Right ventricle myocardium superior (tissue), 1 donor: ENCODE results near the gene CCN6. TPM values are rescaled to one million over a fixed set of nuclear protein-coding genes. Genes with fewer than 3 reads are reported as not detected.
"Not testable (repeated sequence)": the region's sequence is repeated elsewhere in the genome, so short reads cannot be mapped to it uniquely, and the experiment has no call there.

Experiments used
- ATAC-seq: fragments of 200-7000 bp; cut with Tn5 transposase; one replicate; pipeline ENCODE4 v1.9.1; 2020; ENCODE audit warnings: mild to moderate bottlenecking; ENCODE audit not compliant: poor library complexity
- DNase-seq: peaks from one replicate; pipeline ENCODE4 v3.0.0-alpha.2; 2020
- intact Hi-C: fragments of 100-400 bp; cut with DNase I; formaldehyde crosslinking; loops from one replicate; pipeline ENCODE4 v1.11.2; 2022
- total RNA-seq: library from RNA; stranded (reverse); fragmentation: NEBNext Ultra II Directional; extraction: Animal tissue kit (Norgen Biotek cat#: 25700); gene quantifications from one replicate; pipeline ENCODE4 v1.2.1, GENCODE V29; 2021
- donor health status: DM: no; HTN: yes; CAD: no; lungs with severe emphysema.

Gene CCN6
- total RNA-seq, 1 donor from 2014 or later = not detected

DNA sequence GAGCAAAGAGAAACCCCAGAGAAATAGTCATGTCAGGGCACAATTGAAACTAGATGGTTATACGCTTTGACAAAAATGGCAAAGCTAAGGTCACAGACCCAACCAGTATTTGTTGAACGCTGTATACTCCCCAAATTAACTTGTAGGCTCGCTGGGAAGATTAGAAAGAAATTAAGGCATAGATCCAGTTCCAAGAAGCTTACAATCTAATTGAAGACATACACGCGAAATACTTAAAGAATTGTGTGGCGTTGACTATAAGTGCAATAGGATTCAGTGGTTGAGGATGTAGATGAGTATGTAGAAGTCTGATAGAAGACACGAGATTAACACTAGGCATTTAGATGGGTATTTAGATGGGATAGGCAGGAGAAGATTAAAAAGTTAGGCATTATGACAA is 34.0 kb downstream of the CCN6 start:
- ATAC-seq = no peak
- DNase-seq = no peak
- intact Hi-C loops = no loop called here

DNA sequence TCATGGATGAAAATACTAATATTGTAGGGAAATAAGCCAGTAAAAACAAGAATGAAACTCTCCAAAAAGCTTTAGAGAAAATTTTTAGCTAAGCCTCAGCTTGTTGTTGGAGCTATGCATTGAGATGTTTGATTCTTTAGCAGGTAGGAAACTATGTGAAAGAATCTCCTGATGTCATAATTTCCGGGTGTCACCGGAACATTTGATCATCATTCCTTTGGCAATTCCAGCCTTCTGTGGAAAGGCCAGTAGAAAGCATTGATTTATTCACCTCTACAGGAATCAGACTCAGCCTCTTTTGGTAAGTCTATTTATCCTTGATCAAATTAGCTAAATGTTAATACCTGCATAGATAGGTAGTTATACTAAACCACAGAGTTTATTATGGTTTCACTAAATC is 43.0 kb downstream of the CCN6 start:
- no peak for DNase-seq
- intact Hi-C loops = no loop called here
- ATAC-seq = no peak

DNA sequence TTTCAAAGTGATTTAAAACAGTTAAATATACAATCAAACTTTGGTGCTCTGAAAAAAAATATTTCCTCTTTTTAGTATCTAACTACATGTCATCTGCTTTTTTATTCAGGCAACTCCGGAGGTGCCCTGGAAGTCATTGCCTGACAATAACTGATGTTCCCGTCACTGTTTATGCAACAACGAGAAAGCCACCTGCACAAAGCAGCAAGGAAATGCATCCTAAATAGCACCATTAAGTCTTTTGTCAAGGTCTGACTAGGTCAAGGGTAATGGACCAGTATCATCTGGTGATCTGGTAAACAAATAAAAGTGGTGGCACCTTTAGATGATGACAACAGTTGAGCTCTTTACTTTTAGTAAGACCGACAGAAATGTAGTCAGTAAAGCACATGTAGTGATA is 46.7 kb downstream of the CCN6 start:
- intact Hi-C loops = no loop called here
- DNase-seq (no peak), ATAC-seq (no peak)

DNA sequence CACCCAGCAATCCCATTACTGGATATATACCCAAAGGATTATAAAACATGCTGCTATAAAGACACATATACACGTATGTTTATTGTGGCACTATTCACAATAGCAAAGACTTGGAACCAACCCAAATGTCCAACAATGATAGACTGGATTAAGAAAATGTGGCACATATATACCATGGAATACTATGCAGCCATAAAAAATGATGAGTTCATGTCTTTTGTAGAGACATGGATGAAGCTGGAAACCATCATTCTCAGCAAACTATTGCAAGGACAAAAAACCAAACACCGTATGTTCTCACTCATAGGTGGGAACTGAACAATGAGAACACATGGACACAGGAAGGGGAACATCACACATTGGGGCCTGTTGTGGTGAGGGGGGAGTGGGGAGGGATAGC is 52.1 kb downstream of the CCN6 start:
- DNase-seq, ATAC-seq, intact Hi-C loops: not testable (repeated sequence)

DNA sequence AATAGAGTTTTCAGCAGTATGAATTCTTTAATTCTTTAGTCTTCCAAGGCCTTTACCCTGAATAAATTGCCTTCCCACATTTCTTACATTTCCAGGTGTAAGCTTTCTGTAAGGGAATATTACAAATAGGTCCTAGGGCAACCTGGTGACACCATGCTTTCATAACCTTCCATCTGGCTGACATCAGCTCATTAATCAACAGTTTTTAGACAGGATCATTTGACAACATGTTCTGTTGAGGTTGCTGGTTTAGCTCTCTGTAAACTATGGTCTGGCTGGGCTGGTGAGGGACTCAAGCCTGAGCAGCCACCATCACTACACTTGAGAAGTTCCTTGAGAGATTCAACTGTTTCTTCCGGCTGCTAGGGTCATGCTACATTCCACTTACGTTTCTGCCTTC is 52.7 kb downstream of the CCN6 start:
- ATAC-seq = no peak

DNA sequence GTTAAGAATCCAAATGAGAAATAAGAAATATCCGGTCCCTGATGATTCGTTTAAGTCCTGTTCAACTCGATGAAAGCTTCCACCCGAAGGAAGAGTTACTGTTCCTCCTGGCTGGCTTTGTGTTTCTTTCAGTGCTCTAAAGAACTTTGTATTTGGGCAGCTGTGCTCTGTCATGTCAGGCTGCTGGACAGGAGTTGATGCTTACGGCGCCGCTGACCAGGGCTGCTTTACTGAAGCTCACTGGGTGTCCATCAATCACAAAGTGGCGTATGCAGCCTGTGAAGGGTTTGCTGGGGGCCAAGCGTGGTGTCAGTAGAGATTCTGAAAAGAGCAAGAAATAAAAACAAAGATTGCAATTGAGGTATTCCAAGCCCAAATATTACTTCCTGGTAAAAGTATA is 55.4 kb downstream of the CCN6 start:
- intact Hi-C loops = no loop called here
- DNase-seq (no peak), ATAC-seq (no peak)

More for the DNA sequence above, 52.7 kb downstream of the CCN6 start:
- DNase-seq = no peak
- intact Hi-C loops = no loop called here

DNA sequence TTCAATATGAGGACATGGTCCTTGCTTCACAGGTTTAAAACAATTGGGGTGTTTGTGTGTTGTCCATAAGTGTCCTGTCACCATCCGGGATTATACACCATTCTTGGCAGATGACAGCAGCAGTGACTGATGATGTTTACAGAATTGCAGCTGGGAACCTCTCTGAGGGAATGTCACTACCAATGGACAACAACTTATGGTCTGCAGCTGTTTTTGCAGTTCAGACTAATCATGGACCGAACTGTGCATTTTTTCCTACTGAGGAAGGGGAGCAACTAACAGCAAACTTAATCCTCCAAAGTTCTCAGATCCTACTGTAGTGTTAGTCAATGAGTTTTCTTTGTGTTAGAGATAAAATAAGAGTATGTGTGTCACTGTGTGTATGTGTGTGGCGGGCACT is 59.5 kb downstream of the CCN6 start:
- DNase-seq = no peak
- ATAC-seq = peak; percentile 55
- intact Hi-C loops = no loop called here

DNA sequence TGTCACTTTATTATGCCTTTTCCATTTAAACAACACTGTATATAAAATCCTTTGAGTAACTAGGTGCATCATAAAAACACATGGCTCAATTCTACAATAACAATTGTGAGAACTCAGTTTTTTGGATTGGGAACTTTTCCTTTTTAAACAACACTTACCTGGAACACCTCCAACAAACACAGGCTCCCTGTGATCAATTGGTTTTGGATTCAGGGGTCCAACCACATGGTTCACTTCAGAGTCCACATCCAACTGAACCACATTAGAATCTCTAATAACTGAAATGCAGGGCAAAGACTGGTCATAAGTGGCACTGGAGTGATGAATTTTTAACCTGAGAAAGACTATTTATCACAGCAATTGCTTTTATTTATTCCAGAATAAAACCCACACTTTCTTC is 60.0 kb downstream of the CCN6 start:
- intact Hi-C loops = no loop called here
- no peak for DNase-seq
- ATAC-seq = no peak

DNA sequence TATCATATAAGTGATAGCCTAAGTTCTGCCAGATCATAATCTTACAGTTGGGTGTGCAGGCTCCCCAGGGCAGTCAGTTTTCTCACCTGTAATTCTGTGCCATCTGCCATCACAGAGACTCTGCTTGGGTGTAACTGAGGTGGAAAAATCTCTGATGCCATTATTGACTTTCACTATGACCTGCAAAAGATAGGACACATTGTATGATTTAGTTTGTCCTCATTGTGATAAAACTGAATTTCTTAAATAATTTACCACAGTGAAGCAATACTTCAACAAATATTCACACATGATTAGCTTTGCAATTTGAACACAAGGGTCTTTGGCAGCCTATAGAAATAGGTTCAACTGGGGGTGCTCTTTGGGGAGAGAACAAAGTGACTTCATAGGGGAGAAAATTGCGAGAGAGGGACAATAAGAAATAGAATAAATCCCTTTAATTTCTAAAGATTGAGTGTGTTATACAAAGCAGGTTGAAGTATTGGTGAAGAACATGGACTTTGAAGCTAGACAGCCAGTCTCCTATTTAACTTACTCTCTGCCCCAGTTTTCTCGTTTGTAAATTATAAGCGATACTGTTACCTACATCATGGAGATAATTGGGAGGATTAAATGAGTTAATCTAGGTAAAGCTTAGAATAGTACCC is 60.8 kb downstream of the CCN6 start:
- ATAC-seq (no peak), DNase-seq (no peak)
- intact Hi-C loops = no loop called here

DNA sequence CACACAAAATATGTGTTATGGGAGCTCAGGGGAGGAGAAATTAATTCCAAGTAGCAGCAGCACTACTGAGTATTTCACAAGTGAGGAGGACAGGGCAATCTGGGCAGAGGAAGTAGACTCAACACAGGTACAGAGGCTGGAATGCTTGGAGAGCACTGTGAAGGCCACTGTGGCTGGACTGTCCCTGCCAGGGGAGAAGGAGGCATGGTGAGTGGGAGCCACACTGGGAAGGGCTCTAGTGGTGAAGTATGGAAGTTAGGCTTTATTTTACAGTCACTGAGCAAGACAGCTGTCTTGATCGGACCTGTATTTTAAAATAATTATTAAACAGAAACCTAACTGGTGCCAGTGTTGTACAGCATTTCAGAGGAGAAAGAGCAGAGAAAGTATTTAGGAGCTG is 62.3 kb downstream of the CCN6 start:
- DNase-seq (no peak), ATAC-seq (no peak)
- intact Hi-C loops = no loop called here

DNA sequence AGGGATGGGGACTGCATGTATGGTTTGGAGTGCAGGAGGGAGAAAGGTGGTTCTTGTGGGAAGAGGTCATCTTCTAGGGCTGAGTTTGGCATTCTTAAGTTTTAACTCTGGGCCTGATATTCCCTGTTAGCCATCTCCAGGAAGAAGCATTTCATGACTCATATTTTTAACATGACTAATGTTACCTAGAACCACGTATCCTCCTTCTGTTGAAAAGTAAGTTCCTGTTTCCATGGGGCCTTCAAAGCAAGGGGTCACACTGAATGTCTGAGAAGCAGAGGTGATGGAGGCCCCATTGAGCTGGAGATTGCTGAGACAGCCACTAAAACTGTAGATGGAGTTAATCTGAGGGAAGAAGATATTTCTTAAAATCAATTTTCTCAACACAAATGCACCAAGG is 63.6 kb downstream of the CCN6 start:
- ATAC-seq = no peak
- DNase-seq = no peak
- intact Hi-C loops = no loop called here

DNA sequence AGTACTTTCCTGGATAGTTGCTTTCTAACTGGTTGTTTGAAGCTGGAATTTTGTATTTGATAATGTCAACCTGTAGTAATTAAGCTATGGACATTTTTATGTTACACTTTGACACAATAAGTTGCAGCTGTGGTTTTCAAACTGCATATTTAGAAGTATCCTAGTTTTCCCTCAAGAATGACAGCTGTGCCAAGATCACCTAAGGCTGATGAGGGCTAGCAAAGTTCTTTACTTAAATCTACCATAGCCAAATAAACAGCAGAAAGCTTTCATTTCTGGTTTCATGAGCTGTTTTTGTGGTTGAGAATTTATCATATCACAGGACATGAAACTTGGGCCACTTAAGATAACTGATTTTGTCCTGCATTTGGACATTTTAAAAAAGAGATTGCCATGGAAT is 64.1 kb downstream of the CCN6 start:
- intact Hi-C loops = no loop called here
- ATAC-seq = no peak
- DNase-seq = no peak

Other genes starting within 250 kb of the CCN6 start
- 40.6 TPM for gene FYN, start 180.7 kb upstream of the CCN6 start, total RNA-seq
- gene TUBE1, start 33.4 kb downstream of the CCN6 start, total RNA-seq = 27.1 TPM
- gene FAM229B, start 33.5 kb downstream of the CCN6 start, total RNA-seq = 86.6 TPM
- gene LAMA4, start 200.5 kb downstream of the CCN6 start, total RNA-seq = 71.1 TPM